GM19452 (cell line): ENCODE data around the gene PRPF18.
"Not testable (repeated sequence)": the region's sequence is repeated elsewhere in the genome, so short reads cannot be mapped to it uniquely, and the experiment has no call there.

Experiments used
- ATAC-seq: cut with Tn5 transposase; IDR thresholded peaks from one replicate; pipeline ENCODE4 v1.9.1; 2021; ENCODE audit not compliant: unreplicated experiment

Gene PRPF18, protein sequence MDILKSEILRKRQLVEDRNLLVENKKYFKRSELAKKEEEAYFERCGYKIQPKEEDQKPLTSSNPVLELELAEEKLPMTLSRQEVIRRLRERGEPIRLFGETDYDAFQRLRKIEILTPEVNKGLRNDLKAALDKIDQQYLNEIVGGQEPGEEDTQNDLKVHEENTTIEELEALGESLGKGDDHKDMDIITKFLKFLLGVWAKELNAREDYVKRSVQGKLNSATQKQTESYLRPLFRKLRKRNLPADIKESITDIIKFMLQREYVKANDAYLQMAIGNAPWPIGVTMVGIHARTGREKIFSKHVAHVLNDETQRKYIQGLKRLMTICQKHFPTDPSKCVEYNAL

DNA sequence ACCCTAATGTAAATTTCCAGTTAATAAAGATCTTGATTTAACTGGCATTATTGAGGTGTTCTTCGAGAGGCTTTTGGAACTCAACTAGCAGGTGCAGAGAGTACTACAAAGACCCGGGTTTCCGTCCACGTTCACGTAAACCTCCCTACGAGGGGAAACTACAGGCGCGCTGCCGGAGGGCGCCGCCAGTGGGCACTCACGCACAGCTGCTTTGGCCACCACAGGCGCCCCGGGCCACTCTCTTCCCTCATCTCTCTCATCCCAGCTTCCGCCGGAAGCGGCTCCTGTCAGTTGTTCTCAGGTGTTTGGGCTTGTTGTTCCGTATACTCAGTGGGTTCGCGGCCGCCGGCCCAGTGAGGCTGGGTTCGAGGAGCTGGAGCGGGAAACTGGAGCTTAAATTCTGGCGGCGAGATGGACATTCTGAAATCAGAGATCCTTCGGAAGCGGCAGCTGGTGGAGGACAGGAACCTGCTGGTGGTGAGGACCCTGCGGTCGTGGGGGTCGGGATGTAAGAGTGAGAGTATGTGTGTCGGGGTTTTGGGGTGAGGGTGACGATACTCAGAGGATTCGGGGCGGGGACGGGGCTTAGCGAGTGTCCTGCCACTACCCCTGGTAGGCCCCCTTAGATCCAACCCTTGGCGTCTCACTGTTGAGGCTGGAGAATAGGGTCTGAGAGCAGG is at the start of gene PRPF18:
TSS of gene PRPF18 (plus strand) at position 290 of the 680 bp plus-strand sequence. CDS start at position 412, 122 bp downstream.
- peak; percentile 100 for ATAC-seq

GRCh38 chr10:13537985-13538384 is 48.8 kb upstream of the PRPF18 start:
- not testable (repeated sequence) for ATAC-seq

- no peak for ATAC-seq
Measured at GRCh38 chr10:13542533-13542932, 44.2 kb upstream of the PRPF18 start.

DNA sequence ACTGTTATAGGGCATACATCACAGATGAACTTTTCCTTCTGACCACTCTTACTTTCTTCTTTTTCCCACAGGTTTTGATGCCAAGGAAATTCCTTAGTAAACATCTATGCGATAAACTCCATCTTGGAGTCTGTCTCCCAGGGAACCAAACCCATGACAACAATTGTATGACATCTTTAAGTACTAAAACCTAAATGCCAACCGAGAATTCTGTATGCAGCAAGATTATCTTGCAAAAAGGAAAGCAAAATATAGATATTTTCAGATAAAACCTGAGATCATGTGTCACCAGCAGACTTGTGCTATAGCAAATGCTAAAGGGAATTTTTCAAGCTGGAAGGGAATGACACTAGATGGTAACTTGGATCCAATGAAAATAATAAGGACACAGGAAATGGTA is 36.0 kb upstream of the PRPF18 start:
- no peak for ATAC-seq

DNA sequence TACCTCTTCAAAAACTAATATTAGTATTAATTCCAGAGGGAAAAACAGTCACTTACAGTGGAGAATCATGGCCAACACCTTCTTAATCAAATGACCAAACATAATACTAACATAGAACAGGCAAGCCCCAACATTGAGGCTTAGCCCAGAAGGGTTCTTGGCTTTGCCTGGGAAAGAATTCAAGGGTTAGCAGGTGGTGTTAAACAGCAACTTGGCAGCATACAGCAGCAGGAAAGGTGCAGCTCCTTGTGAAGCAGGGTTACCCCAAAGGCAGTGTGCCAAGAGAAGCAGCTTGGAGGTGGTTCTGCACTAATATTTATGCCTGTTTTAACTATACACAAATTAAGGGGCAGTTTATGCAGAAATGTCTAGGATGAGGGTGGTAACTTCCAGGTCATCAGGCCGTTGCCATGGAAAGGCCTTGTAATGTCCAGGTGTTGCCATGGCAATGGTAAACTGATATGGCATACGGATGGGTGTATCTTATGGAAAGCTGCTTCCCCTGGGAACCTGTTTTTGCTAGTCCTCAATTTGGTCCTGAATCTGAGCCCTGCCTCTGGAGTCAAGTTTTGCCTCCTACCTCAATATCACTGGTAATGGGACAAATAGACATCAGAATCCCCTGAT is 30.8 kb upstream of the PRPF18 start:
- no peak for ATAC-seq

GRCh38 chr10:13559124-13559700 is 27.6 kb upstream of the PRPF18 start:
- no peak for ATAC-seq

- no peak for ATAC-seq
Measured at GRCh38 chr10:13560597-13560996, 26.2 kb upstream of the PRPF18 start.

DNA sequence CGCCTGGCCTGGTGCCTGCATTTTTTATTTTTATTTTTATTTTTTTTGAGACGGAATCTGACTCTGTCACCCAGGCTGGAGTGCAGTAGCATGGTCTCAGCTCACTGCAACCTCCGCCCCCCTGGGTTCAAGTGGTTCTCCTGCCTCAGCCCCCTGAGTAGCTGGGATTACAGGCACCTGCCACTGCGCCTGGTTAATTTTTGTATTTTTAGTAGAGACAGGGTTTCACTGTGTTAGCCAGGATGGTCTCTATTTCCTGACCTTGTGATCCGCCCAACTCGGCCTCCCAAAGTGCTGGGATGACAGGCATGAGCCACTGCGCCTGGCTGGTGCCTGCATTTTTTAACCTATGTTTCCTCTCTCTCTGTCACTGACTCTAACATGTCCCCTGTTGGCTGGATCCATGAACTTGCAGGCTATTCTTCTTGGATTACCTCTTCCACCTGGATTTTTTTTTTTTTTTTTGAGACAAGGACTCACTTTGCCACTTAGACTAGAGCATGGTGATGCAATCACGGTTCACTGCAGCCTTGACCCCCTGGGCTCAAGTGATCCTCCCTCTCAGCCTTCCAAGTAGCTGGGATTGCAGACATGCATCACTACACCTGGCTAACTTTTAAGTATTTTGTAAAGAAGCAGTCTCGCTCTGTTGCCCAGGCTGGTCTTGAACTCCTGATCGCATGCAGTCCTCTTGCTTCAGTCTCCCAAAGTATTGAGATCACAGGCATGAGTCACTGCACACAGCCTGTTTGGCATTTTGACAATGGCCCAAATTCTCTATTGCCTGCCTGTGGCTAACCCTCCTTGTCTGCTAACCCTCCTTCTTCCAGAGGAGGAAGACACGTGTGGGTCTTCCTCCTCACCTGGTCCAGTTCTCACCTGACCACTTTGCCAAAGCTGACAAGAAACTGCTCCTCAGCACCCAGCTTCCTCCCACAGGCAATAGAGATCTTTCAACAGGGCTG is 23.0 kb upstream of the PRPF18 start:
- ATAC-seq: no peak

GRCh38 chr10:13564576-13564975 is 22.2 kb upstream of the PRPF18 start:
- ATAC-seq: no peak

DNA sequence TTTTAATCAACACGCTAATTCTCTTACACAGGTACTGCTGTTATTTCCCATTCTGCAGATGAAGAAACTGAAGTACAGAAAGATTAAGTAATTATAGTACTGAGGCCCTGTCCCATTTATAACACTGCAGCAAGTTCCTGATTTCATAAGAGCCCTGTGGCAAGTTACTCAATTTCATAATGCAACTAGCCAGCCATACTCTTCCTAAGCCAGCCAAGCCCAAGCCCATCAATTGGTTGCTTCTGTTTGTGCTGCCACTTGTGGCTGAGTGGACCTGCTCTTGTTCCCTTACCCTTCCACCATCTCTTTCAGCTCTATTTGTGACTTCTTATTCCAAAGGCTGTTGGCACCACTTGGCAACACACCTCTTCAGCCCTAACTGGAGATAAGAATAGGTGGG is 19.7 kb upstream of the PRPF18 start:
- ATAC-seq: no peak

GRCh38 chr10:13571541-13571940 is 15.2 kb upstream of the PRPF18 start:
- no peak for ATAC-seq

GRCh38 chr10:13573960-13574359 is 12.8 kb upstream of the PRPF18 start:
- ATAC-seq: no peak

DNA sequence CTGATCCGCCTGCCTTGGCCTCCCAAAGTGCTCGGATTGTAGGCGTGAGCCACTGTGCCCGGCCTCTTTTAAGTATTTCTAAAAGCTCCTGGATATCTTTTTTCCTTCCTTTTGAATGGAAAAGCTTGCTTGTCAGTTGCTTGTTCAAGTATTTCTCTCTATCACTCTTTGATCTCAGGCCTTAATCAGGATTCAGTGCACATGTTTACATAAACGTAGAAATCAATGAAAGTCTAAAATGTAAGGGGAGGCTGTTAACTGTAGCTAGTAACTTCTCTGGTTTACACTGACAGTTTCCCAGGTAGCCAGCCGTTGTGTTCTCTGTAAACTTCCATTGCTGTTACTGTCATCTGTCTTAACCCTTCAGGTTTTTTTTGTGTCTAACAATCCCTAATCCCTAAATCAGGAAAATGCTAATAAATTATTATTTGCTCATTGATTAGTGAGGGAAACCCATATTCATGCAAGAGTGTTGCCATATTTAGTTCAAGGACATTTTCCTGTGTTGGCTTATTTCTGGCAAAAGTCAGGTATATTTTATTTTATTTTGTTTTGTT is 1.5 kb upstream of the PRPF18 start:
- ATAC-seq: no peak

GRCh38 chr10:13585943-13586342 is 822 bp upstream of the PRPF18 start:
- no peak for ATAC-seq

DNA sequence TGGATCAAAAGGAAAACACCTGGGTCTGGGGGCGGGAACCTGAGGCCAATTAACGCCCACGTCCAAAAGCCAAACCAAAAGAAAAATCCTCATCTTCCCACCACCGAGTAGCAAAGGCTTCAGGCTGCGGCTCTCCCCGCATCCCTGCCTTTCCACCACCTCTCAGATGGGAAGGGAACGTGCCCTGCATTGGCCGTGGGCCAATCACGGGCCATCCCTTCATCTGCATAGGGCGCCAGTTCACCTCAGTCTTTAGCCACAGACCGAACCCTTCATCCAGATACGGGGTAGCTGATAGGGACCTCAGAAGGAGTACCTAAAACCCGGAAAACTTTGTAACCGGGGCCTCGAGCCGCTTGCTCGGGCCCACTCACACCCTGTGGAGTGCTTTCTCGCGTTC is 626 bp downstream of the PRPF18 start:
- no peak for ATAC-seq

DNA sequence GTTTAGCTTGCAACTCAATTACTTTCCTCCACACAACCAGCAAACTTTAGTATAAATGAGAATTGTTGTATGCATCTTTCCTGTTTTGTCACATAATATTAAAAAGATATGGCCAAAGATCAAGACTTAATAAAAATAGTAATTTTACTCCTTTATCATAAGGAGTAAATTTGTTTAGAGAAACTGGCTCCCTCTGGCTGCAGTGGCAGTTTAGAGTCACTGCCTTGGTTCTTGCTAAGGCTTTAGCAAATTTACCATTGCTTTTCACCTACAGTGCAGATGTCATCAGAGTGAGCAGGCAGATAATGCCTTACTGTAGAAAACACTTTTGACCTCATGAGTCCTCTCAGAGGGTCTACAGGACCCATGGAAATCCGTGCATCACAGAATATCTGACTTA is 2.6 kb downstream of the PRPF18 start:
- no peak for ATAC-seq

- no peak for ATAC-seq
Measured at GRCh38 chr10:13590886-13591285, 4.1 kb downstream of the PRPF18 start.

GRCh38 chr10:13592306-13592705 is 5.5 kb downstream of the PRPF18 start:
- no peak for ATAC-seq

GRCh38 chr10:13593535-13593934 is 6.8 kb downstream of the PRPF18 start:
- ATAC-seq: no peak

GRCh38 chr10:13594641-13595040 is 7.9 kb downstream of the PRPF18 start:
- ATAC-seq: no peak
